H1 (cell line): ENCODE measurements around the gene FHIT. TPM values are rescaled to one million over a fixed set of nuclear protein-coding genes. Genes with fewer than 3 reads are reported as not detected.
A peak's percentile ranks its signal among the peaks of the same experiment; 100 is the strongest.

Experiments used
- CHD2 ChIP-seq: IDR thresholded peaks from 2 replicates; pipeline ENCODE4 v1.6.1; 2012; ENCODE audit warnings: low read length, improper control_type of control experiment
- CTCF ChIP-seq, 3 experiments: IDR thresholded peaks; 1 replicate in 2 of 3; 2 replicates in 1 of 3; pipeline versions ENCODE4 v1.5.1 to v1.6.1; 2011; ENCODE audit warnings: low read length in 3 of 3, mild to moderate bottlenecking in 3 of 3, inconsistent platforms in 2 of 3, low read depth in 1 of 3, moderate library complexity in 1 of 3; ENCODE audit not compliant: insufficient read depth in 1 of 3; ENCODE audit errors: control extremely low read depth in 1 of 3
- GTF2F1 ChIP-seq: IDR thresholded peaks from 2 replicates; pipeline ENCODE4 v1.6.1; 2012; ENCODE audit warnings: low read depth, low read length, improper control_type of control experiment, borderline replicate concordance
- KDM4A ChIP-seq: IDR thresholded peaks from one replicate; pipeline ENCODE4 v1.7.1; 2012; ENCODE audit warnings: low read depth, mild to moderate bottlenecking, moderate library complexity, low read length, inconsistent platforms; ENCODE audit not compliant: severe bottlenecking
- MAFK ChIP-seq: IDR thresholded peaks from 2 replicates; pipeline ENCODE4 v1.6.1; 2012; ENCODE audit warnings: low read depth, mild to moderate bottlenecking, improper control_type of control experiment, low read length
- PHF8 ChIP-seq: fragments of 200-600 bp; sonication (generic); conservative IDR thresholded peaks from 2 replicates; pipeline ENCODE4 v1.7.1; 2012; ENCODE audit warnings: low read depth, mild to moderate bottlenecking, inconsistent platforms, low read length, moderate library complexity
- RAD21 ChIP-seq, 2 experiments: IDR thresholded peaks in 1 of 2; conservative IDR thresholded peaks in 1 of 2; 2 replicates each; pipeline ENCODE4 v1.6.1; 2011; ENCODE audit warnings: low read depth in 2 of 2, low read length in 2 of 2, improper control_type of control experiment in 1 of 2, inconsistent platforms in 1 of 2, mild to moderate bottlenecking in 1 of 2, moderate library complexity in 1 of 2
- RBBP5 ChIP-seq: IDR thresholded peaks from 2 replicates; pipeline ENCODE4 v1.7.1; 2012; ENCODE audit warnings: low read depth, mild to moderate bottlenecking, inconsistent platforms, low read length, moderate library complexity, borderline replicate concordance
- SIRT6 ChIP-seq: IDR thresholded peaks from one replicate; pipeline ENCODE4 v1.7.1; 2012; ENCODE audit warnings: low read length, inconsistent platforms
- SUZ12 ChIP-seq: fragments of 200-600 bp; sonication (generic); IDR thresholded peaks from 2 replicates; pipeline ENCODE4 v1.6.1; 2012; ENCODE audit warnings: mild to moderate bottlenecking, inconsistent platforms, low read length, moderate library complexity, mixed read lengths
- TAF1 ChIP-seq: IDR thresholded peaks from 2 replicates; pipeline ENCODE4 v1.6.1; 2011; ENCODE audit warnings: mild to moderate bottlenecking, low read depth, low read length
- TCF12 ChIP-seq: IDR thresholded peaks from 2 replicates; pipeline ENCODE4 v1.6.1; 2011; ENCODE audit warnings: low read depth, mild to moderate bottlenecking, low read length
- polyA plus RNA-seq, 7 experiments: library from polyadenylated mRNA; depleted of rRNA in 3 of 7; stranded (reverse) in 5 of 7; unstranded in 2 of 7; fragments of >200 nt in 5 of 7; fragments of 200-250 nt in 2 of 7; gene quantifications; 1 replicate in 5 of 7; 2 replicates in 1 of 7; 4 replicates in 1 of 7; pipeline versions ENCODE4 v1.2.1 to v1.2.3, GENCODE V29; 2011 to 2013; ENCODE audit warnings: missing spikeins in 2 of 7, mixed read lengths in 2 of 7
- total RNA-seq: library from RNA; stranded (reverse); fragmentation: NEBNext Ultra II Directional; extraction: Animal tissue kit (Norgen Biotek cat#: 25700); gene quantifications from 2 replicates; pipeline ENCODE4 v1.2.1, GENCODE V29; 2021
- TF ChIP-seq, protein P1 (sequence below): IDR thresholded peaks from 2 replicates; pipeline ENCODE4 v1.6.1; 2011; ENCODE audit warnings: low read length, improper control_type of control experiment

Gene FHIT
- total and polyA plus RNA-seq, 2 of the 8 experiments (the other 6 are each of a cell fraction or from before 2014, with no cell fraction given), result 1.2 to 3.2 TPM

- no peak for TF ChIP-seq PHF8
- TF ChIP-seq SUZ12, result no peak
- no peak for TF ChIP-seq CHD2
- no peak for TF ChIP-seq RBBP5
- no peak for TF ChIP-seq SIRT6
- no peak for TF ChIP-seq GTF2F1
- TF ChIP-seq CTCF (IDR thresholded peaks at IDR 0.05; ENCODE audit: control extremely low read depth in 1 of 3, insufficient read depth in 1 of 3, low read depth in 1 of 3, low read length in 3 of 3), result peak in 2 of 3 experiments; percentile 4 to 11; a peak in 2 of 4 replicates
- TF ChIP-seq TCF12, result no peak
- TF ChIP-seq MAFK, result no peak
- TF ChIP-seq RAD21 (IDR thresholded peaks at IDR 0.05 in 1 of 2, conservative IDR thresholded peaks at IDR 0.05 in 1 of 2; ENCODE audit: low read depth in 2 of 2, low read length in 2 of 2), result peak; percentile 9 to 39; a peak in 3 of 4 replicates
- TF ChIP-seq TAF1, result no peak
- TF ChIP-seq KDM4A, result no peak
- TF ChIP-seq, protein P1, sequence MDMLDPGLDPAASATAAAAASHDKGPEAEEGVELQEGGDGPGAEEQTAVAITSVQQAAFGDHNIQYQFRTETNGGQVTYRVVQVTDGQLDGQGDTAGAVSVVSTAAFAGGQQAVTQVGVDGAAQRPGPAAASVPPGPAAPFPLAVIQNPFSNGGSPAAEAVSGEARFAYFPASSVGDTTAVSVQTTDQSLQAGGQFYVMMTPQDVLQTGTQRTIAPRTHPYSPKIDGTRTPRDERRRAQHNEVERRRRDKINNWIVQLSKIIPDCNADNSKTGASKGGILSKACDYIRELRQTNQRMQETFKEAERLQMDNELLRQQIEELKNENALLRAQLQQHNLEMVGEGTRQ, result no peak
Observed at GRCh38 chr3:61299343-61300005, 48.2 kb upstream of the FHIT start (continued).
